ENCODE results near the gene PIEZO2. TPM values are rescaled to one million over a fixed set of nuclear protein-coding genes. Genes with fewer than 3 reads are reported as not detected.

The PIEZO2 gene
- total RNA-seq, 6 donors from 2014 or later = 6.5 to 37.7 (median 7.8) TPM

DNA sequence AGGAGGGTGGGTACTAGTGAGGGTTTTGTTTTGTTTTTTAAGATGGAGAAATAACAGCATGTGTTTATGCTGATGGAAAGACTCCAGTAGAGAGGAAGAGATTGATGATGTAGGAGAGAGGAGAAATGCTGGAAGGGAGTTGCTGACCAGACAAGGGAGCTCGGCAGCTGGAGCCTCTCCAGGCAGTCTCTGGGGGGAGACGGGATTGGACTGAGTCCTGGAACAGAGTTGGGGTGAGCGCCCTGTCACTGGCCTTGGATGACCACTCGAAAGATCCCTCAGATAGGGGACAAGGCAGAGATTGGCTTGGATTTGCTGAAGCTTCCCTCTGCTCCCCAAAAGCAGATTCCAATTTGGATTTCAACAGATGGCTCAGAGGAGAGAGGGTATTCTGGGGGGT, 425.9 kb downstream of the PIEZO2 start:
- peaks cover 0 to 5% (median 0%) of the 10 kb centered on the region in 4 donors for H3K4me1 ChIP-seq
- H3K4me3 ChIP-seq = no peak overlapping the region
- ATAC-seq (ENCODE audit: low FRiP score in 2 of 2) (peak in 1 of 2 donors; percentile 18), DNase-seq (no peak)
- no peaks in the 10 kb centered on the region for H3K36me3 ChIP-seq
- WGBS, 2 donors = 83 to 86% methylated on average over 4 of the region's 4 CpGs
- H3K27me3 ChIP-seq = no peaks in the 10 kb centered on the region
- no peak overlapping the region for H3K27ac ChIP-seq
- H3K9me3 ChIP-seq = no peaks in the 10 kb centered on the region
- TF ChIP-seq POLR2A (IDR thresholded peaks at IDR 0.05) = no peak
- no peak for TF ChIP-seq POLR2AphosphoS5 (IDR thresholded peaks at IDR 0.05)

DNA sequence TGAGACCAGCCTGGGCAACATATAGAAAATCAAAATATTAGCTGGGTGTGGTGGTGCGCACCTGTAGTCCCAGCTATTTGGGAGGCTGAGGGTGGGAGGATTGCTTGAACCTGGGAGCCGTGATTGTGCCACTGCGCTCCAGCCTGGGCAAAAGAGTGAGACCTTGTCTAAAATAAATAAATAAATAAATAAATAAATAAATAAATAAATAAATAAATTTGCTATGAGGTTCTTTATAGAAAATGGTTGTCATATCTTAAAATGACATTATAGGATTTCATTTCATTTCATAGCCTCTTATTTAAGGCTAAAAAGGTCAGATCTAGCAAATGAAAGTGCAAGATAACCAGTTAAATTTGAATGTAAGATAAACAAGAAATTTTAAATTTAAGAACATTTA, 430.6 kb downstream of the PIEZO2 start:
- ATAC-seq (ENCODE audit: low FRiP score in 2 of 2) = no peak
- 73 to 83% methylated on average over 3 of the region's 3 CpGs for WGBS, 2 donors
- no peak for TF ChIP-seq EP300 (IDR thresholded peaks at IDR 0.05)
- TF ChIP-seq, protein P1, sequence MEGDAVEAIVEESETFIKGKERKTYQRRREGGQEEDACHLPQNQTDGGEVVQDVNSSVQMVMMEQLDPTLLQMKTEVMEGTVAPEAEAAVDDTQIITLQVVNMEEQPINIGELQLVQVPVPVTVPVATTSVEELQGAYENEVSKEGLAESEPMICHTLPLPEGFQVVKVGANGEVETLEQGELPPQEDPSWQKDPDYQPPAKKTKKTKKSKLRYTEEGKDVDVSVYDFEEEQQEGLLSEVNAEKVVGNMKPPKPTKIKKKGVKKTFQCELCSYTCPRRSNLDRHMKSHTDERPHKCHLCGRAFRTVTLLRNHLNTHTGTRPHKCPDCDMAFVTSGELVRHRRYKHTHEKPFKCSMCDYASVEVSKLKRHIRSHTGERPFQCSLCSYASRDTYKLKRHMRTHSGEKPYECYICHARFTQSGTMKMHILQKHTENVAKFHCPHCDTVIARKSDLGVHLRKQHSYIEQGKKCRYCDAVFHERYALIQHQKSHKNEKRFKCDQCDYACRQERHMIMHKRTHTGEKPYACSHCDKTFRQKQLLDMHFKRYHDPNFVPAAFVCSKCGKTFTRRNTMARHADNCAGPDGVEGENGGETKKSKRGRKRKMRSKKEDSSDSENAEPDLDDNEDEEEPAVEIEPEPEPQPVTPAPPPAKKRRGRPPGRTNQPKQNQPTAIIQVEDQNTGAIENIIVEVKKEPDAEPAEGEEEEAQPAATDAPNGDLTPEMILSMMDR (IDR thresholded peaks at IDR 0.05) = no peak
- TF ChIP-seq POLR2AphosphoS5 (IDR thresholded peaks at IDR 0.05) = no peak

DNA sequence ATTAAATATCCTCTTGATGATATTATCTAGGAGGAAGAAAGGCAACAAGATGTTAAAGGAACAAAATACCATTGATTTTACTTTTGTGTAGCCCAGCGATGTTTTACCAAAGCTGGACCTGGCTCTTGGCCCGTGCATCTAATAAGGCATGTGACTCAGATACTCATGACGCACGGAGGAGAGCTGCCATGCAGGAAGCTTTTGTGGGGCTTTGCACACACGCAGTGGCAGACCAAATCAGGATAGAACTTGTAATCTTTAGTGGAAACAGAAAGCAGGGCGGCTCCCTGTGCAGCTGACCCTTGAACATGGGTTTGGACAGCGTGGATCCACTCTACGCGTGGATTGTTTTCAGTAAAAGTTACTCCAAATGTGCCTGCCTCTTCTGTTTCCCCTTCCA, 433.6 kb downstream of the PIEZO2 start:
- DNase-seq = no peak
- Histone ChIP-seq H3K4me3 (no peak overlapping the region), H3K9me3 (no peaks in the 10 kb centered on the region), H3K4me1 (no peaks in the 10 kb centered on the region), H3K27ac (no peak overlapping the region), H3K27me3 (no peaks in the 10 kb centered on the region), H3K36me3 (no peaks in the 10 kb centered on the region)
- ATAC-seq (ENCODE audit: low FRiP score in 2 of 2) = peak in 1 of 2 donors; percentile 86
- 79 to 83% methylated on average over 9 of the region's 9 CpGs for WGBS, 2 donors
- no peak for TF ChIP-seq EP300 (IDR thresholded peaks at IDR 0.05)
- no peak for TF ChIP-seq POLR2A (IDR thresholded peaks at IDR 0.05)
- TF ChIP-seq, protein P1 (IDR thresholded peaks at IDR 0.05) = no peak
- TF ChIP-seq POLR2AphosphoS5 (IDR thresholded peaks at IDR 0.05) = no peak

More for the DNA sequence above, 430.6 kb downstream of the PIEZO2 start:
- Histone ChIP-seq H3K27ac (no peak overlapping the region), H3K27me3 (no peaks in the 10 kb centered on the region), H3K4me3 (no peak overlapping the region), H3K36me3 (no peaks in the 10 kb centered on the region), H3K9me3 (no peaks in the 10 kb centered on the region), H3K4me1 (no peaks in the 10 kb centered on the region)
- DNase-seq = no peak

DNA sequence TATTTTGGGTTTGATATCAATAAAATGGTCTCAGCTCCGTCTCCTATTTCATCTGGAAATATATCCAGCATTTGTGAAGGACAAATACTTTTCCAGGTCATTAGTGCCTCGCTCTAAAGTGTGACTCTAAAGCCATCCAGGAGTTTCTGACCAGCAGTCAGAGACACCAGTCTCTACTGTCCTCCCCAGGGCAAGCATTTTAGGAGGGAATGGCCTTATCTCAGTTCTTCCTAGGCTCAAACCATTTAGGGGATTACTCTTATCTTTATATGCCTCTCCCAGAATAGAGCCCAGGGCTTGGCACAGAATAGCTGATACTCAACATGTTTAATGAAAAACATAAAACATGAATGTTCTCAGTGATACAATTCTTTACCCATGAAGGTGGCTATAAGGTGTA, 436.0 kb downstream of the PIEZO2 start:
- H3K27ac ChIP-seq = no peak overlapping the region
- DNase-seq (no peak), ATAC-seq (ENCODE audit: low FRiP score in 2 of 2) (no peak)
- 66 to 75% methylated on average over 2 of the region's 2 CpGs for WGBS, 2 donors
- H3K9me3 ChIP-seq = no peaks in the 10 kb centered on the region
- H3K4me1 ChIP-seq = no peaks in the 10 kb centered on the region
- no peaks in the 10 kb centered on the region for H3K27me3 ChIP-seq
- H3K4me3 ChIP-seq = no peak overlapping the region
- no peaks in the 10 kb centered on the region for H3K36me3 ChIP-seq
- TF ChIP-seq EP300 (IDR thresholded peaks at IDR 0.05) = no peak
- no peak for TF ChIP-seq POLR2AphosphoS5 (IDR thresholded peaks at IDR 0.05)
- no peak for TF ChIP-seq POLR2A (IDR thresholded peaks at IDR 0.05)
- TF ChIP-seq, protein P1 (IDR thresholded peaks at IDR 0.05) = no peak

GRCh38 chr18:10707294-10707693, 442.1 kb downstream of the PIEZO2 start:
- TF ChIP-seq POLR2AphosphoS5 (IDR thresholded peaks at IDR 0.05) = no peak
- TF ChIP-seq, protein P1 (IDR thresholded peaks at IDR 0.05) = no peak
- no peak for TF ChIP-seq POLR2A (IDR thresholded peaks at IDR 0.05)
- TF ChIP-seq EP300 (IDR thresholded peaks at IDR 0.05) = no peak
- 79 to 94% methylated on average over 6 of the region's 6 CpGs for WGBS, 2 donors
- H3K9me3 ChIP-seq = no peaks in the 10 kb centered on the region
- H3K36me3 ChIP-seq = no peaks in the 10 kb centered on the region
- no peaks in the 10 kb centered on the region for H3K4me1 ChIP-seq
- no peaks in the 10 kb centered on the region for H3K27me3 ChIP-seq
- DNase-seq (no peak), ATAC-seq (ENCODE audit: low FRiP score in 2 of 2) (no peak)
- no peak overlapping the region for H3K4me3 ChIP-seq
- H3K27ac ChIP-seq = no peak overlapping the region

Measured in upper lobe of left lung (tissue), 6 donors.